ENCODE measurements around the gene OR3A2.
"Not testable (repeated sequence)": the region's sequence is repeated elsewhere in the genome, so short reads cannot be mapped to it uniquely, and the experiment has no call there.

OR3A2 gene

DNA sequence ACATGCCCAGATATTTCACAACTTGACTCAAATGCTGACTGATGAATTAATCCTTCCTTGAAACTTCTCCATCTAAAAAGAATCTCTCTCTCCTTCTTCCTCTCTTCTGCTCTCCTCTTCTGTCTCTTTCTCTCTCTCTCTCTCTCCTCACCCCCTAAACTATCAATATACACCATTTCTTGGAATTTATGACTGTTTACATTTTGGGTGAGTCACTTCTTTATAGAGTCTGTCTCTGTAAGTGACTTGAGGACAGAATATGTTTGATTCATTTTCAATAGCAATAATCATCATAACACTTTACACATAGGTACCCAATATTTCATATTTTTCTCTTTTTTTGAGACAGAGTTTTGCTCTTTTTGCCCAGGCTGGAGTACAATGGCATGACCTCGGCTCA lies 103.2 kb downstream of the OR3A2 start:
- no peak for DNase-seq (ENCODE audit: low read depth)
- H3K4me3 ChIP-seq (ENCODE audit: low read depth, low read length) = no peak overlapping the region
- TF ChIP-seq, protein P1, sequence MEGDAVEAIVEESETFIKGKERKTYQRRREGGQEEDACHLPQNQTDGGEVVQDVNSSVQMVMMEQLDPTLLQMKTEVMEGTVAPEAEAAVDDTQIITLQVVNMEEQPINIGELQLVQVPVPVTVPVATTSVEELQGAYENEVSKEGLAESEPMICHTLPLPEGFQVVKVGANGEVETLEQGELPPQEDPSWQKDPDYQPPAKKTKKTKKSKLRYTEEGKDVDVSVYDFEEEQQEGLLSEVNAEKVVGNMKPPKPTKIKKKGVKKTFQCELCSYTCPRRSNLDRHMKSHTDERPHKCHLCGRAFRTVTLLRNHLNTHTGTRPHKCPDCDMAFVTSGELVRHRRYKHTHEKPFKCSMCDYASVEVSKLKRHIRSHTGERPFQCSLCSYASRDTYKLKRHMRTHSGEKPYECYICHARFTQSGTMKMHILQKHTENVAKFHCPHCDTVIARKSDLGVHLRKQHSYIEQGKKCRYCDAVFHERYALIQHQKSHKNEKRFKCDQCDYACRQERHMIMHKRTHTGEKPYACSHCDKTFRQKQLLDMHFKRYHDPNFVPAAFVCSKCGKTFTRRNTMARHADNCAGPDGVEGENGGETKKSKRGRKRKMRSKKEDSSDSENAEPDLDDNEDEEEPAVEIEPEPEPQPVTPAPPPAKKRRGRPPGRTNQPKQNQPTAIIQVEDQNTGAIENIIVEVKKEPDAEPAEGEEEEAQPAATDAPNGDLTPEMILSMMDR (IDR thresholded peaks at IDR 0.05; ENCODE audit: insufficient read depth, low read depth, low read length, missing control alignments) = no peak

DNA sequence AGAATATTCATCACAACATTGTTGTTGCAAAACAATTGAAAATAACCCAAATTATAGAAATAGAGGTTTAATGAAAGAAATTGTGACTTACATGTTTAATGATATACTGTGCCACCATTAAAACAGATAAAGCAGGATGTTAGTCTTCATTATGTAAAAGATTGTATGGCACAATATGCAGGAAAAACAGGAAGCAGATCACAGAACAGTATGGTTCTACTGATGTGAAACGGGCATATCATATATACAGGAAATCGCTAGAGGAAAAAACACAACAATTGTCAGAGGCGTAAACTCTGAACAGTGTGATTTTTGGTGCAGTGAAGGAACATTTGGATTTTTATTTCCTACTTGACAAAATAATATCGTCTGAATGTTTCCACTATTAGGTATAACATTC lies 110.0 kb downstream of the OR3A2 start:
- no peak overlapping the region for H3K4me3 ChIP-seq (ENCODE audit: low read depth, low read length)
- no peak for DNase-seq (ENCODE audit: low read depth)
- TF ChIP-seq, protein P1 (IDR thresholded peaks at IDR 0.05; ENCODE audit: insufficient read depth, low read depth, low read length, missing control alignments) = no peak

DNA sequence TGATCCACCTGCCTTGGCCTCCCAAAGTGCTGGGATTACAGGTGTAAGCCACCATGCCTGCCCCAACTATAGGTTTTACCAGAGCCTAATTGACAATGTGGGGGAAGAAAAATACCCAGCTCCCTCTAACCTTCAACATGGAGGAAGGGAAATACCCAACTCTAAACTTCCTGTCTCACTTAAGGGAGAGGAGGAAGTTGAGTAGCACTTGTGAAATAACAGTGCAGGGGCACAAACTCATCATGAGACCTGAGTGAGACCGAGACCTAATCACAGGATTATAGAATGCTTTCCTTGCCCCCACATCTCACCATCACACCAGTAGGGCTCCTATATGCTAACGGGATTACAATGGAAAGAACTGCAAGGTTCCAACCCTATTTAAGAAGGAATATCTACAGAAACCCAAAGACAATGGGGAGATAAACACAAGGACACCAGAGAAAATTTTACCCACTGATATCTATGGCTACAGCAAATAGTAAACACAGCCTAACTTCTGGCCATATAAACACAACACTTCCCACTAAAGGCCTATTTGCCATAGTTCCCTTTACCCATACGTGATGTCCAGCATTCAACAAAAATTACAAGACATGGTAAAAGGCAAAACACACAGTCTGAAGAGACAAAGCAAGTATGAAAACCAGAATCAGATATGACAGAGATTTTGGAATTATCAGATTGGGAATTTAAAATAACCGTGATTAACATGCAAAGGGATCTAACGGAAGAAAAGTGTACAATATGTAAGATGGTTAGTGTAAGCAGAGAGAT lies 114.8 kb downstream of the OR3A2 start:
- DNase-seq (ENCODE audit: low read depth) = no peak
- H3K4me3 ChIP-seq (ENCODE audit: low read depth, low read length) = no peak overlapping the region
- TF ChIP-seq, protein P1 (IDR thresholded peaks at IDR 0.05; ENCODE audit: insufficient read depth, low read depth, low read length, missing control alignments) = no peak

DNA sequence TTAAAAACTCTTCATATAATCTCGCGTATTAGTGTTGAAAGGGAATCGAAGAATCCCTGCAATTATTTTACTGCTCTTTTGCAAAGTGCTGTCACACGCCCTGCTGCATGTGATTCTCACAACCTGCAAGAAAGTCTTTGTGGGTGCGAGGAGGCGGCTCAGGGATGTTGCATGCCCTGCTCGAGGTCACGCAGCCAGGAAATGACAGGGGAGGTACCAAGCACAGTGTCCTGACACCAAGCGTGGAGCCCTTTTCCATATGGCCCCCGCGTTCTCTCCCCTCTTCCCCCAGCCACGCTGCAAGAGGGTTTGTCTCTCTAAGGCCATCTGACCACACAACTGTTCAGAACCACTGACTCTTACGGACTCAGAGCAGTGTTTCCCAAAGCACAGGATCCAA lies 125.5 kb downstream of the OR3A2 start:
- no peak for DNase-seq (ENCODE audit: low read depth)
- no peak overlapping the region for H3K4me3 ChIP-seq (ENCODE audit: low read depth, low read length)
- TF ChIP-seq, protein P1 (IDR thresholded peaks at IDR 0.05; ENCODE audit: insufficient read depth, low read depth, low read length, missing control alignments) = no peak

DNA sequence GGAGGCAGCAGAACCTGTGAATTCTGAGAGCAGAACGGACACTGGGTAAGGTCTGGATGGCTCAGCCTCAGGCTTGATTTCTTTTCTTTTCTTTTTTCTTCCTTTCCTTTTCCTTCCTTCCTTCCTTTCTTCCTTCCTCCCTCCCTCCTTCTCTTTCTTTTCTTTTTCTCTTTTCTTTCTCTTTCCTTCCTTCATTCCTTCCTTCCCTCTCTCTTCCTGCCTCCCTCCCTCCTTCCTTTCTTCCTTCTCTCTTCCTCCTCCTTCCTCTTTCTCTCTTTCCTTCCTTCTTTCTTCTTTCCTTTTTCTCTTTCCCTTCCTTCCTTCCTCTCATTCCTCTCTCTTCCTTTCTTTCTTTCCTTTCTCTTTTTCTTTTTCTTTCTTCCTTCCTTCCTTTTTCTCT lies 125.9 kb downstream of the OR3A2 start:
- TF ChIP-seq, protein P1 (IDR thresholded peaks at IDR 0.05; ENCODE audit: insufficient read depth, low read depth, low read length, missing control alignments) = no peak
- DNase-seq (ENCODE audit: low read depth) = no peak

DNA sequence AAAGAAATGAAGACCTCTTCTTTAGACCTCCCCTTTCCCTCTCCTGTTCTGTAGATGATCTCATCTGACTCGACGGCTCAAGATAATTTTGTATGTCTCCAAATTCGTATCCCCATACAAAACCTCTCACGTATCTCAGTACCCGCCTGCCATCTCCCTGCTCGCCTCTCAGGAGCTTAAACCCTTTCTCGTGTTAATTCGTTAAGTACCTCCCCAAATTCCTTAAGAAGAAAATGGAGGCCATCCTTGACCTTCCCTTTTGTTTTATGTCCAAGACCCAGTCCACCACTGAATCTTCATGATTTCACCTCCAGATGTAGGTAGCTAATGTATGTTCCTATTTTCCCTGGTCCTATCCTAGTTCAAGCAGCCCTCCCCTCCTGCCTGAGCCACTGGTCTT lies 129.5 kb downstream of the OR3A2 start:
- no peak for DNase-seq (ENCODE audit: low read depth)
- H3K4me3 ChIP-seq (ENCODE audit: low read depth, low read length) = no peak overlapping the region
- TF ChIP-seq, protein P1 (IDR thresholded peaks at IDR 0.05; ENCODE audit: insufficient read depth, low read depth, low read length, missing control alignments) = no peak

More for the DNA sequence above, 125.9 kb downstream of the OR3A2 start:
- no peak overlapping the region for H3K4me3 ChIP-seq (ENCODE audit: low read depth, low read length)

DNA sequence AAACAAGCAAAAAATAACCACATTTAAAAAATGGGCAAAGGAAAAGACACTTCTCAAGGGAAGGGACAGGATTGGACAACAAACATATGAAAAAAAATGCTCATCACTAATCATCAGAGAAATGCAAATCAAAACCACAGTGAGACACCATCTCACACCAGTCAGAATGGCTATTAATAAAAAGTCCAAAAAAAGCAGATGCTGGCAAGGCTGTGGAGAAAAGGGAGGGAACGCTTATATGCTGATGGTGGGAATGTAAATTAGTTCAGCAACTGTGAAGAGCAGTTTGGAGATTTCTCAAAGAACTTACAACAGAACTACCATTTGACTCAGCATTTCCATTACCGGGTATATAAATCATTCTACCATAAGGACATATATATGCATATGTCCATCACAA lies 137.1 kb downstream of the OR3A2 start:
- H3K4me3 ChIP-seq (ENCODE audit: low read depth, low read length); DNase-seq (ENCODE audit: low read depth): not testable (repeated sequence)

DNA sequence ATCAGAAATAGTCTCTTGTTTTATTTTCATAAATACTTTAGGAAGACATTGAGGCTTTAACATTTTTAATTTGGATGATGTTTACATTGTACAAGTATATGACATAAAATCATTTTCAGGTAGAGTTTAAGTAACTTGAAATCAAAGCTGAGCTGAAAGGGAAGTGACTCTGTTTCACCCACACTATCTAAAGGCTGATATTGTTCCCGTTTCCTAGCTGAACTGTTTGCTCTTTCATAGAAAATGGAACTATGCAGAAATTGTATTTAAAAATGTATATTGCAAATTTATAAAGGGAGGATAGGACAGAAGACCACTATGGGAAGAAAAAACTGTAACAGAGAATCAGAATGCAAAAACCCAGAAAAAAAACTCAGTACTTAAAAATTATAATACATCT lies 141.3 kb downstream of the OR3A2 start:
- H3K4me3 ChIP-seq (ENCODE audit: low read depth, low read length); DNase-seq (ENCODE audit: low read depth): not testable (repeated sequence)

DNA sequence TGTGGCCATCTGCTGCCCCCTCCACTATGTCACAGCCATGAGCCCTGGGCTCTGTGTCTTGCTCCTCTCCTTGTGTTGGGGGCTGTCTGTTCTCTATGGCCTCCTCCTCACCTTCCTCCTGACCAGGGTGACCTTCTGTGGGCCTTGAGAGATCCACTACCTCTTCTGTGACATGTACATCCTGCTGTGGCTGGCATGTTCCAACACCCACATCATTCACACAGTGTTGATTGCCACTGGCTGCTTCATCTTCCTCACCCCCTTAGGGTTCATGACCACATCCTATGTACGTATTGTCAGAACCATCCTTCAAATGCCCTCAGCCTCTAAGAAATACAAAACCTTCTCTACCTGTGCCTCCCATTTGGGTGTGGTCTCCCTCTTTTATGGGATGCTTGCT lies 145.1 kb downstream of the OR3A2 start:
- not testable (repeated sequence) for H3K4me3 ChIP-seq (ENCODE audit: low read depth, low read length); DNase-seq (ENCODE audit: low read depth)

DNA sequence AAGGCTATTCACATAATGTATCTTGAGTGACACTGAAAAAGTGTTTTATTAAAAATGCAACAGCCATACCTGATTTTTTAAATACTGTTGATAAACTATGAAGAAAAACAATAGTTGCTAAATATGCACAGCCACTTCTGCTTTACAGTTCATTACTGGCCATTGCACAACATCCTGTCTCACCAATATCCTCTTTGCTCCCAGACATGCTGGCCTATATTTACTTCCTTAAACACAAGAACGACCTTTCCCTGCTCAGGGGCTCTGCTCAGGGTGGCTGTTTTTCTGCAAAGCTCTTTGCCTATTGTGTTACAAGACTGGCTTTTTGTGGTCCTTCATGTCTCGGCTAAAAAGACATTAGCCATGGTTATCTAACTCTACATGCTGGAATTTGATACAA lies 147.4 kb downstream of the OR3A2 start:
- H3K4me3 ChIP-seq (ENCODE audit: low read depth, low read length) = not testable (repeated sequence)

DNA sequence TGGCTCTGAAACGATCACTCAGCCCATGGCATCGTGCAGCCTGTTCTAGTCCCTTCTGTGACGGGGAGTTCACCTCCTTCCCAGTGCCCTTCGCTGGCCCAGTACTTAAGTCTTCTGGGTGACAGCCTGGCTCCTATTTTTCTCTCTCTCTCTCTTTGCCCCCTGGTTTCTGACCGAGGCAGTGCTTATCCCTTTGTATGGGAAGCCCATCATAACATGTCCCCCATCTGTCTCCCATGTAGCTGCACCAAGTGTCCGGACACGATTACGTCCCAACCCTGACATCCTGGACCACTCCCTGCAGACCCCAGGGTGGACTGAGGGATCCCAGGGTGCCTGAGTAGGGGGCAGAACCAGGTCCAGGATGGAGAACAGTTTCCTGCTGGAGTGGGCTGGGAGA lies 153.8 kb downstream of the OR3A2 start:
- not testable (repeated sequence) for H3K4me3 ChIP-seq (ENCODE audit: low read depth, low read length); DNase-seq (ENCODE audit: low read depth)

More for the DNA sequence above, 147.4 kb downstream of the OR3A2 start:
- DNase-seq (ENCODE audit: low read depth) = not testable (repeated sequence)
